ENCODE measurements around the gene SECISBP2L.

DNA sequence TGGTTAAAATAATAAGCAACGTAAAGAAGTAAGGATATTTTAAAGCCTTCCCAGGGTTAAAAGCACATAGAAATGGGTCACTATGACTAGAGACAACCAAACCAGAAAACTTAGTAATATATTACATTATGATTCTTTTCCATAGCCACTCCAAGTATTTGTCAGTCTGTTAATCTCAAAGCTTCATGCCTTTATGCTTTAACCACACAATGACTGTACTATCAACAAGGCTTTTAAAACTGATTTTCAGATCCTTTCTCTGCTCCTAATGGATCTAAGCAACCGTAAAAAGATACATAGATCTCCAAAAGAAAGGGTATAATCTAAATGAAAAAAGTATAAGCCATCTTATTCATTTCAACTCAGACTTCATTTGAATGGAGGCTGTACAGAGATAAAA lies 14.4 kb downstream of the SECISBP2L start:
- TF ChIP-seq, protein P1, sequence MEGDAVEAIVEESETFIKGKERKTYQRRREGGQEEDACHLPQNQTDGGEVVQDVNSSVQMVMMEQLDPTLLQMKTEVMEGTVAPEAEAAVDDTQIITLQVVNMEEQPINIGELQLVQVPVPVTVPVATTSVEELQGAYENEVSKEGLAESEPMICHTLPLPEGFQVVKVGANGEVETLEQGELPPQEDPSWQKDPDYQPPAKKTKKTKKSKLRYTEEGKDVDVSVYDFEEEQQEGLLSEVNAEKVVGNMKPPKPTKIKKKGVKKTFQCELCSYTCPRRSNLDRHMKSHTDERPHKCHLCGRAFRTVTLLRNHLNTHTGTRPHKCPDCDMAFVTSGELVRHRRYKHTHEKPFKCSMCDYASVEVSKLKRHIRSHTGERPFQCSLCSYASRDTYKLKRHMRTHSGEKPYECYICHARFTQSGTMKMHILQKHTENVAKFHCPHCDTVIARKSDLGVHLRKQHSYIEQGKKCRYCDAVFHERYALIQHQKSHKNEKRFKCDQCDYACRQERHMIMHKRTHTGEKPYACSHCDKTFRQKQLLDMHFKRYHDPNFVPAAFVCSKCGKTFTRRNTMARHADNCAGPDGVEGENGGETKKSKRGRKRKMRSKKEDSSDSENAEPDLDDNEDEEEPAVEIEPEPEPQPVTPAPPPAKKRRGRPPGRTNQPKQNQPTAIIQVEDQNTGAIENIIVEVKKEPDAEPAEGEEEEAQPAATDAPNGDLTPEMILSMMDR (conservative IDR thresholded peaks at IDR 0.05; ENCODE audit: low read depth, low read length): no peak
- TF ChIP-seq EZH2 (IDR thresholded peaks at IDR 0.05; ENCODE audit: borderline replicate concordance, low read depth, low read length, poor library complexity, severe bottlenecking): no peak

Measured in A673 (cell line).